ENCODE data around the gene RAD18. TPM values are rescaled to one million over a fixed set of nuclear protein-coding genes. Genes with fewer than 3 reads are reported as not detected.
A peak's percentile ranks its signal among the peaks of the same experiment; 100 is the strongest.

RAD18 gene
- total and polyA plus RNA-seq, 9 of the 15 experiments (the other 6 are each of a cell fraction or from before 2014, with no cell fraction given), result 19.2 to 49.4 (median 34.4) TPM

- TF ChIP-seq ILK (tag; IDR thresholded peaks at IDR 0.05; ENCODE audit: borderline replicate concordance, low read depth), result no peak
- no peak for TF ChIP-seq SREBF2 (CRISPR knock-in tag; IDR thresholded peaks at IDR 0.05)
- no peak for TF ChIP-seq THAP7 (CRISPR knock-in tag; IDR thresholded peaks at IDR 0.05)
- TF ChIP-seq KDM4B (IDR thresholded peaks at IDR 0.05; ENCODE audit: borderline replicate concordance in 2 of 2, low read depth in 1 of 2), result no peak
- no peak for TF ChIP-seq ZNF232 (CRISPR knock-in tag; IDR thresholded peaks at IDR 0.05)
- no peak for TF ChIP-seq CTBP1 (IDR thresholded peaks at IDR 0.05; ENCODE audit: borderline replicate concordance)
- TF ChIP-seq HMG20B (CRISPR knock-in tag; IDR thresholded peaks at IDR 0.05), result no peak
- Histone ChIP-seq H3K9ac (ENCODE audit: insufficient read depth in 1 of 2, low read depth in 2 of 2, low read length in 2 of 2) (peak overlapping the region in 1 of 2 experiments; percentile 59; a peak in 1 of 4 replicates), H2AFZ (ENCODE audit: low read depth, low read length) (no peak overlapping the region), H3K4me1 (replicated peaks in 1 of 2; ENCODE audit: control insufficient read depth in 2 of 2, insufficient read depth in 2 of 2, low read length in 2 of 2) (peaks cover 0 to 8% of the 10 kb centered on the region in 2 experiments; a peak in 2 of 5 replicates), H3K4me3 (no peak overlapping the region), H4K20me1 (replicated peaks; ENCODE audit: control insufficient read depth, insufficient read depth, low read length) (no peaks in the 10 kb centered on the region), H3K36me3 (ENCODE audit: control insufficient read depth, insufficient read depth, low read length) (no peaks in the 10 kb centered on the region), H3K79me2 (ENCODE audit: control insufficient read depth, insufficient read depth, low read length) (no peaks in the 10 kb centered on the region), H3K27me3 (ENCODE audit: control insufficient read depth in 2 of 2, insufficient read depth in 2 of 2, low read length in 2 of 2) (peaks cover 54 to 84% of the 10 kb centered on the region in 2 experiments), H3K27ac (ENCODE audit: extremely low read depth, low read depth, low read length) (no peak overlapping the region), H3K9me1 (ENCODE audit: control insufficient read depth, insufficient read depth, low read length) (no peaks in the 10 kb centered on the region), H3K4me2 (ENCODE audit: insufficient read depth, low read length) (no peak overlapping the region), H3K9me3 (replicated peaks; ENCODE audit: control insufficient read depth, insufficient read depth, low read depth, low read length) (peaks cover 6% of the 10 kb centered on the region)
- intact Hi-C loops (cut with micrococcal nuclease) (loop anchor here (10.0 kb wide), 1 partner anchor 499 kb away; no protein-coding TSS in a partner anchor), in situ Hi-C loops (cut with MboI) (no loop called here)
- 3% methylated on average over 8 of the region's 9 CpGs for WGBS (ENCODE audit: insufficient coverage, low coverage, missing lambda C conversion rate)
- no TSS peak for BruUV-seq (replicated peaks)
- ChIA-PET POLR2A (interaction anchor here (0.7 to 1.4 kb wide), 4 partner anchors 9 to 1446 kb away, joined by 3 to 4 read pairs (median 4); no protein-coding TSS in a partner anchor), CTCF (ENCODE audit: low intra/inter-chr PET ratio) (interaction anchor here (0.6 kb wide), 1 partner anchor 438 kb away, joined by 3 read pairs; no protein-coding TSS in a partner anchor)
- FAIRE-seq, result no peak
- ATAC-seq, result no peak
- DNase-seq (ENCODE audit: extremely low read depth in 1 of 4, low spot score in 3 of 4), result no peak
Measured at GRCh38 chr3:8985876-8986275, 22.6 kb upstream of the RAD18 start.
